H1 (cell line): ENCODE results near the gene TSC2. TPM values are rescaled to one million over a fixed set of nuclear protein-coding genes. Genes with fewer than 3 reads are reported as not detected.

Experiments
- CTCF ChIA-PET: fragments of 300-600 bp; sonication (Branson Sonifier 250); formaldehyde crosslinking; loops from one replicate; lab custom pipeline; 2021; ENCODE audit not compliant: partially characterized antibody; lab: Charles Lee
- POLR2A ChIA-PET: fragments of 300-600 bp; sonication (Branson Sonifier 250); formaldehyde crosslinking; loops from one replicate; lab custom pipeline; 2021; ENCODE audit warnings: inconsistent platforms; ENCODE audit not compliant: partially characterized antibody; lab: Charles Lee
- DNase-seq, 2 experiments: peaks; one replicate each; pipeline versions ENCODE4 v3.0.0 to v3.0.0-alpha.2; 2010 to 2022; ENCODE audit warnings: low spot score in 2 of 2, low read depth in 1 of 2, mixed read lengths in 1 of 2
- FAIRE-seq: peaks from 2 replicates; lab custom pipeline; 2011; peaks lifted over from hg19 to GRCh38; lab: Jason Lieb, UNC
- H2AFZ ChIP-seq: 2 replicates; pipeline ENCODE4 v1.8.1; 2012; ENCODE audit warnings: low read length, inconsistent platforms
- H2AK5ac ChIP-seq: 2 replicates; pipeline ENCODE4 v1.6.1; 2013; ENCODE audit warnings: low read depth, low read length
- H2BK120ac ChIP-seq: replicated peaks from 2 replicates; pipeline ENCODE3; 2013; ENCODE audit warnings: low read depth, low read length, inconsistent platforms
- H2BK12ac ChIP-seq: 2 replicates; pipeline ENCODE4 v1.6.1; 2013; ENCODE audit warnings: low read depth, low read length
- H2BK15ac ChIP-seq: 2 replicates; pipeline ENCODE4 v1.6.1; 2013; ENCODE audit warnings: low read length
- H2BK20ac ChIP-seq: 2 replicates; pipeline ENCODE4 v1.6.1; 2013; ENCODE audit warnings: low read length
- H2BK5ac ChIP-seq: 2 replicates; pipeline ENCODE4 v1.6.1; 2013; ENCODE audit warnings: low read depth, low read length
- H3K14ac ChIP-seq: 2 replicates; pipeline ENCODE4 v1.6.1; 2013; ENCODE audit warnings: inconsistent platforms; ENCODE audit not compliant: insufficient read length
- H3K18ac ChIP-seq: 2 replicates; pipeline ENCODE4 v1.6.1; 2013; ENCODE audit warnings: low read length; ENCODE audit errors: extremely low read depth
- H3K23ac ChIP-seq: 2 replicates; pipeline ENCODE4 v1.6.1; 2013; ENCODE audit warnings: inconsistent platforms; ENCODE audit not compliant: insufficient read length
- H3K23me2 ChIP-seq: 2 replicates; pipeline ENCODE4 v1.6.1; 2013; ENCODE audit warnings: low read depth, low read length
- H3K27ac ChIP-seq: 2 replicates; pipeline ENCODE4 v1.6.1; 2011; ENCODE audit warnings: low read depth, low read length, inconsistent platforms
- H3K27me3 ChIP-seq, 4 experiments: replicated peaks in 1 of 4; 1 replicate in 1 of 4; 2 replicates in 3 of 4; pipeline versions ENCODE4 v1.6.1 to v1.8.1; 2011 to 2013; ENCODE audit warnings: low read length in 3 of 4, mild to moderate bottlenecking in 3 of 4, inconsistent platforms in 2 of 4, mixed read lengths in 2 of 4, moderate library complexity in 1 of 4; ENCODE audit not compliant: control insufficient read depth in 3 of 4, insufficient read depth in 3 of 4; ENCODE audit errors: extremely low read depth in 1 of 4
- H3K36me3 ChIP-seq, 4 experiments: 2 replicates each; pipeline versions ENCODE4 v1.6.1 to v1.8.1; 2011 to 2013; ENCODE audit warnings: mild to moderate bottlenecking in 4 of 4, low read length in 3 of 4, moderate library complexity in 2 of 4, control low read depth in 1 of 4, inconsistent platforms in 1 of 4; ENCODE audit not compliant: insufficient read depth in 4 of 4, control insufficient read depth in 2 of 4
- H3K4ac ChIP-seq: replicated peaks from 2 replicates; pipeline ENCODE3; 2013; ENCODE audit warnings: low read length, low read depth, mixed read lengths, inconsistent platforms; ENCODE audit not compliant: insufficient read length
- H3K4me1 ChIP-seq, 4 experiments: replicated peaks in 1 of 4; 1 replicate in 1 of 4; 2 replicates in 3 of 4; pipeline versions ENCODE4 v1.6.1 to v1.8.1; 2011 to 2013; ENCODE audit warnings: low read length in 3 of 4, inconsistent platforms in 2 of 4, mixed read lengths in 1 of 4; ENCODE audit not compliant: insufficient read depth in 4 of 4, control insufficient read depth in 3 of 4
- H3K4me2 ChIP-seq, 2 experiments: 2 replicates each; pipeline versions ENCODE4 v1.6.1 to v1.8.1; 2011 to 2013; ENCODE audit warnings: low read depth in 2 of 2, low read length in 2 of 2, control low read depth in 1 of 2, inconsistent platforms in 1 of 2, mild to moderate bottlenecking in 1 of 2; ENCODE audit not compliant: insufficient read depth in 1 of 2
- H3K4me3 ChIP-seq, 4 experiments: fragments of 200-600, 300-600 bp in 1 of 4; sonication (generic), shearing (Covaris generic), sonication (Bioruptor Twin) in 1 of 4; 2 replicates each; pipeline versions ENCODE4 v1.5.1 to v1.8.1; 2011 to 2016; ENCODE audit warnings: low read length in 4 of 4, low read depth in 3 of 4, control low read depth in 2 of 4, inconsistent platforms in 2 of 4, mild to moderate bottlenecking in 2 of 4, mixed read lengths in 1 of 4, moderate library complexity in 1 of 4; ENCODE audit not compliant: insufficient read depth in 2 of 4; ENCODE audit errors: extremely low read depth in 1 of 4
- H3K56ac ChIP-seq: replicated peaks from 2 replicates; pipeline ENCODE3; 2013; ENCODE audit warnings: low read depth, mild to moderate bottlenecking, mixed read lengths, low read length, inconsistent platforms; ENCODE audit not compliant: insufficient read length
- H3K79me1 ChIP-seq: 2 replicates; pipeline ENCODE4 v1.6.1; 2013; ENCODE audit warnings: low read depth, low read length, control low read depth
- H3K79me2 ChIP-seq, 2 experiments: 2 replicates each; pipeline versions ENCODE4 v1.6.1 to v1.8.1; 2012 to 2013; ENCODE audit warnings: low read length in 2 of 2, mild to moderate bottlenecking in 2 of 2, inconsistent platforms in 1 of 2; ENCODE audit not compliant: insufficient read depth in 2 of 2, control insufficient read depth in 1 of 2
- H3K9ac ChIP-seq, 4 experiments: replicated peaks in 1 of 4; 1 replicate in 1 of 4; 2 replicates in 3 of 4; pipeline versions ENCODE4 v1.6.1 to v1.8.1; 2011 to 2013; ENCODE audit warnings: low read depth in 3 of 4, low read length in 3 of 4, control low read depth in 2 of 4, mild to moderate bottlenecking in 2 of 4, moderate library complexity in 2 of 4, inconsistent platforms in 1 of 4; ENCODE audit errors: extremely low read depth in 1 of 4
- H3K9me3 ChIP-seq, 2 experiments: 2 replicates each; pipeline versions ENCODE4 v1.6.1 to v1.8.1; 2012 to 2013; ENCODE audit warnings: mild to moderate bottlenecking in 2 of 2, moderate library complexity in 2 of 2, control low read depth in 1 of 2, inconsistent platforms in 1 of 2, low read depth in 1 of 2, low read length in 1 of 2, mixed read lengths in 1 of 2; ENCODE audit not compliant: insufficient read depth in 2 of 2
- H4K20me1 ChIP-seq, 2 experiments: replicated peaks in 1 of 2; 2 replicates each; pipeline versions ENCODE3 to v1.8.1; 2011 to 2013; ENCODE audit warnings: inconsistent platforms in 2 of 2, low read length in 2 of 2, mild to moderate bottlenecking in 1 of 2; ENCODE audit not compliant: insufficient read depth in 2 of 2, control insufficient read depth in 1 of 2
- H4K5ac ChIP-seq: 2 replicates; pipeline ENCODE4 v1.6.1; 2013; ENCODE audit warnings: low read length, low read depth, mixed read lengths, inconsistent platforms; ENCODE audit not compliant: insufficient read length
- H4K8ac ChIP-seq: 2 replicates; pipeline ENCODE4 v1.8.0; 2013; ENCODE audit warnings: mild to moderate bottlenecking, moderate library complexity, low read length, inconsistent platforms; ENCODE audit not compliant: insufficient read depth; ENCODE audit errors: extremely low read depth
- H4K91ac ChIP-seq: replicated peaks from 2 replicates; pipeline ENCODE3; 2013; ENCODE audit warnings: low read length, mixed read lengths, inconsistent platforms; ENCODE audit not compliant: insufficient read length
- BACH1 ChIP-seq: IDR thresholded peaks from 2 replicates; pipeline ENCODE4 v1.6.1; 2012; ENCODE audit warnings: low read length, improper control_type of control experiment
- NRF1 ChIP-seq: IDR thresholded peaks from 2 replicates; pipeline ENCODE4 v1.6.1; 2011; ENCODE audit warnings: mild to moderate bottlenecking, low read depth, low read length, improper control_type of control experiment
- TCF12 ChIP-seq: IDR thresholded peaks from 2 replicates; pipeline ENCODE4 v1.6.1; 2011; ENCODE audit warnings: low read depth, mild to moderate bottlenecking, low read length
- WGBS, 2 experiments: shearing (Covaris generic) in 1 of 2; methylation state at CpG; one replicate each; pipeline versions ENCODE4 v1.1.6 to v1.1.7; 2013 to 2015; ENCODE audit warnings: low lambda C conversion rate in 2 of 2, mixed read lengths in 2 of 2, inconsistent platforms in 1 of 2, low coverage in 1 of 2, missing lambda C conversion rate in 1 of 2; ENCODE audit not compliant: insufficient replicate concordance in 2 of 2, insufficient coverage in 1 of 2, insufficient read length in 1 of 2; ENCODE audit errors: extremely low coverage in 1 of 2, missing lambda C conversion rate in 1 of 2; 5-methylcytosine and 5-hydroxymethylcytosine counted together
- polyA plus RNA-seq, 7 experiments: library from polyadenylated mRNA; depleted of rRNA in 3 of 7; stranded (reverse) in 5 of 7; unstranded in 2 of 7; fragments of >200 nt in 5 of 7; fragments of 200-250 nt in 2 of 7; gene quantifications; 1 replicate in 5 of 7; 2 replicates in 1 of 7; 4 replicates in 1 of 7; pipeline versions ENCODE4 v1.2.1 to v1.2.3, GENCODE V29; 2011 to 2013; ENCODE audit warnings: missing spikeins in 2 of 7, mixed read lengths in 2 of 7
- total RNA-seq: library from RNA; stranded (reverse); fragmentation: NEBNext Ultra II Directional; extraction: Animal tissue kit (Norgen Biotek cat#: 25700); gene quantifications from 2 replicates; pipeline ENCODE4 v1.2.1, GENCODE V29; 2021

Gene TSC2
- total and polyA plus RNA-seq, 2 of the 8 experiments (the other 6 are each of a cell fraction or from before 2014, with no cell fraction given): 65.9 to 96.6 TPM

GRCh38 chr16:2026461-2027023, 21.2 kb upstream of the TSC2 start, which contains the start of gene NHERF2:
NHERF2 (plus strand) TSS chr16:2026902; CDS start chr16:2027006, 104 bp downstream.
- CTCF ChIA-PET: interaction anchor here (0.8 to 1.6 kb wide), 5 partner anchors 8 to 64 kb away, joined by 3 to 5 read pairs (median 4); no protein-coding TSS in a partner anchor
- Histone ChIP-seq H3K27me3 (peaks cover 2 to 30% (median 24%) of the 10 kb centered on the region in 4 experiments), H3K4ac (peak within 1 kb of the TSS; percentile 98), H3K9ac (peak within 1 kb of the TSS in 1 of 4 experiments; percentile 2; a peak in 1 of 7 replicates), H3K4me1 (peaks cover 0 to 14% (median 11%) of the 10 kb centered on the region in 4 experiments; a peak in 5 of 7 replicates), H3K27ac (no peak within 1 kb of the TSS), H3K36me3 (no peaks in the 10 kb centered on the region), H2BK20ac (peak within 1 kb of the TSS; percentile 80; the same call in 1 of the 2 replicates), H2BK15ac (peak within 1 kb of the TSS; percentile 97), H4K91ac (peak within 1 kb of the TSS; percentile 95), H3K23me2 (peaks cover 7% of the 10 kb centered on the region; the same call in 1 of the 2 replicates), H2BK12ac (peak within 1 kb of the TSS; percentile 96; the same call in 1 of the 2 replicates), H3K79me1 (no peaks in the 10 kb centered on the region), H4K20me1 (peaks cover 0 to 9% of the 10 kb centered on the region in 2 experiments), H3K79me2 (no peaks in the 10 kb centered on the region), H3K23ac (no peak within 1 kb of the TSS), H4K5ac (no peak within 1 kb of the TSS), H3K4me2 (peak within 1 kb of the TSS; percentile 61 to 80), H3K14ac (no peak within 1 kb of the TSS), H2BK120ac (peak within 1 kb of the TSS; percentile 64), H3K9me3 (no peaks in the 10 kb centered on the region), H3K18ac (peak within 1 kb of the TSS; percentile 65; the same call in 1 of the 2 replicates), H2AFZ (0 out of 2 replicates have a peak within 1 kb of the TSS, but pooled peaks have one; percentile 18), H3K56ac (no peak within 1 kb of the TSS), H2AK5ac (peak within 1 kb of the TSS; percentile 87; the same call in 1 of the 2 replicates), H2BK5ac (0 out of 2 replicates have a peak within 1 kb of the TSS, but pooled peaks have one; percentile 66), H4K8ac (peak within 1 kb of the TSS; percentile 40), H3K4me3 (peak within 1 kb of the TSS; percentile 42 to 66 (median 46))
- WGBS, 2 experiments: 25% methylated on average over 11 of the region's 59 CpGs; no CpG with 5 or more reads in 1 of the 2 experiments
- no peak for DNase-seq
- no peak for FAIRE-seq
- POLR2A ChIA-PET: interaction anchor here (0.5 to 2.1 kb wide), 5 partner anchors 15 to 435 kb away, joined by 3 to 7 read pairs (median 3); partner anchors contain the start of gene RPS2
- TF ChIP-seq NRF1 (no peak), TCF12 (no peak), BACH1 (no peak)
